MM.1S (cell line): Measurements from ENCODE around the gene ASPRV1.

Experiments
- DNase-seq: peaks from one replicate; pipeline ENCODE4 v3.0.0-alpha.2; 2015
- H2AFZ ChIP-seq: fragments of 300-600 bp; sonication (generic); 2 replicates; pipeline ENCODE4 v1.6.0; 2016; ENCODE audit warnings: antibody characterized with exemption, low read length
- H3F3A ChIP-seq: fragments of 300-600 bp; sonication (generic); 2 replicates; pipeline ENCODE4 v1.6.1; 2016; ENCODE audit warnings: mild to moderate bottlenecking, antibody characterized with exemption, low read length, moderate library complexity, mixed read lengths; ENCODE audit not compliant: insufficient read depth
- H3K27ac ChIP-seq: fragments of 300-600 bp; sonication (generic); 2 replicates; pipeline ENCODE4 v1.5.1; 2016; ENCODE audit warnings: mild to moderate bottlenecking, low read length
- H3K27me3 ChIP-seq: fragments of 300-600 bp; sonication (generic); replicated peaks from 2 replicates; pipeline ENCODE4 v1.6.0; 2016; ENCODE audit warnings: low read length; ENCODE audit not compliant: insufficient read depth
- H3K36me3 ChIP-seq: fragments of 300-600 bp; sonication (generic); replicated peaks from 2 replicates; pipeline ENCODE4 v1.6.1; 2016; ENCODE audit warnings: mild to moderate bottlenecking, low read length, mixed read lengths; ENCODE audit not compliant: insufficient read depth
- H3K4me1 ChIP-seq: fragments of 300-600 bp; sonication (generic); 2 replicates; pipeline ENCODE4 v1.6.1; 2016; ENCODE audit warnings: low read length, mixed read lengths
- H3K4me2 ChIP-seq: fragments of 300-600 bp; sonication (generic); 2 replicates; pipeline ENCODE4 v1.6.0; 2016; ENCODE audit warnings: low read depth, low read length
- H3K4me3 ChIP-seq: fragments of 300-600 bp; sonication (generic); 2 replicates; pipeline ENCODE4 v1.5.1; 2016; ENCODE audit warnings: low read length, mixed read lengths
- H3K79me2 ChIP-seq: fragments of 300-600 bp; sonication (generic); 2 replicates; pipeline ENCODE4 v1.6.1; 2016; ENCODE audit warnings: mixed run types, low read length, mixed read lengths
- H3K9ac ChIP-seq: fragments of 300-600 bp; sonication (generic); 2 replicates; pipeline ENCODE4 v1.6.1; 2016; ENCODE audit warnings: low read length, mixed read lengths
- H3K9me2 ChIP-seq: fragments of 300-600 bp; sonication (generic); replicated peaks from 2 replicates; pipeline ENCODE4 v1.6.1; 2016; ENCODE audit warnings: mild to moderate bottlenecking, low read length, mixed read lengths; ENCODE audit not compliant: insufficient read depth
- H3K9me3 ChIP-seq: fragments of 300-600 bp; sonication (generic); replicated peaks from 2 replicates; pipeline ENCODE4 v1.6.1; 2016; ENCODE audit warnings: mild to moderate bottlenecking, low read length, mixed read lengths; ENCODE audit not compliant: insufficient read depth
- H4K20me1 ChIP-seq: fragments of 300-600 bp; sonication (generic); 2 replicates; pipeline ENCODE4 v1.6.1; 2016; ENCODE audit warnings: mild to moderate bottlenecking, low read length, moderate library complexity, mixed read lengths; ENCODE audit not compliant: insufficient read depth
- CTCF ChIP-seq: fragments of 300-600 bp; sonication (generic); IDR thresholded peaks from 2 replicates; pipeline ENCODE4 v1.5.1; 2016; ENCODE audit warnings: antibody characterized with exemption, low read length, mixed read lengths
- EZH2 ChIP-seq: fragments of 300-600 bp; sonication (generic); optimal IDR thresholded peaks from 2 replicates; pipeline ENCODE3; 2017; ENCODE audit warnings: low read depth, mild to moderate bottlenecking, antibody characterized with exemption, low read length, mixed read lengths
- EZH2phosphoT487 ChIP-seq: fragments of 300-600 bp; sonication (generic); IDR thresholded peaks from 2 replicates; pipeline ENCODE4 v1.6.1; 2018; ENCODE audit warnings: antibody characterized with exemption, low read length

The ASPRV1 gene

DNA sequence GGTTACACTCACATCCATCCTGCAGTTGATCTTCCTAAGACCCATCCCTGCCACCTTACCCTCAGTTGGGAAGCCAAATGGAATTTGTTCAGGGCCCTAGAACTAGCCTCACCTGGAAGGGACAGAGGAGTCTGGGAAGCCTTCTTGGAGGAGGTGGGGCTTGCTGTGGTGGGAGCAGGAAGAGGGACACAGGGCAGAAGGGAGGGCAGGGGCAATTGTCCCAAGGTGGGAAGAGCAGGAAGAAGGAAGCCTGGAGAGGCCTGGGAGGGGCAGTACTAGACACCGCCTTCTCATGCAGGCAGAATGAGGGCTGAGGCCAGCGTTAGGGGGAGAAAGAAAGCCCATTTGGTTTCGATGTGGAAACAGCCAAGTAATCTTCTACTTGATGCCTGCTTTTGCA, 34.1 kb upstream of the ASPRV1 start:
- no peak overlapping the region for H3K9ac ChIP-seq
- no peak overlapping the region for H2AFZ ChIP-seq
- no peak for DNase-seq
- no peak overlapping the region for H3K27ac ChIP-seq
- H3K4me2 ChIP-seq, result no peak overlapping the region
- H3K4me1 ChIP-seq, result 0 out of 2 replicates have a peak, but pooled peaks cover 4% of the 10 kb centered on the region
- no peaks in the 10 kb centered on the region for H3K9me2 ChIP-seq
- H3F3A ChIP-seq, result no peaks in the 10 kb centered on the region
- TF ChIP-seq CTCF (no peak), EZH2 (no peak), EZH2phosphoT487 (no peak)
- H3K9me3 ChIP-seq, result no peaks in the 10 kb centered on the region
- H3K4me3 ChIP-seq, result no peak overlapping the region
- no peaks in the 10 kb centered on the region for H3K36me3 ChIP-seq
- no peaks in the 10 kb centered on the region for H3K27me3 ChIP-seq
- no peaks in the 10 kb centered on the region for H3K79me2 ChIP-seq
- H4K20me1 ChIP-seq, result no peaks in the 10 kb centered on the region

GRCh38 chr2:69994166-69994565, 32.7 kb upstream of the ASPRV1 start:
- Histone ChIP-seq H3K4me2 (no peak overlapping the region), H3K9ac (no peak overlapping the region), H2AFZ (no peak overlapping the region), H3K36me3 (no peaks in the 10 kb centered on the region), H3K27ac (no peak overlapping the region), H4K20me1 (no peaks in the 10 kb centered on the region), H3F3A (no peaks in the 10 kb centered on the region), H3K9me3 (no peaks in the 10 kb centered on the region), H3K27me3 (no peaks in the 10 kb centered on the region), H3K9me2 (no peaks in the 10 kb centered on the region), H3K4me3 (no peak overlapping the region), H3K79me2 (no peaks in the 10 kb centered on the region), H3K4me1 (0 out of 2 replicates have a peak, but pooled peaks cover 4% of the 10 kb centered on the region)
- no peak for DNase-seq
- TF ChIP-seq EZH2 (no peak), CTCF (no peak), EZH2phosphoT487 (no peak)

GRCh38 chr2:69993708-69994107, 32.3 kb upstream of the ASPRV1 start:
- no peaks in the 10 kb centered on the region for H3F3A ChIP-seq
- H3K4me3 ChIP-seq, result no peak overlapping the region
- H3K9me2 ChIP-seq, result no peaks in the 10 kb centered on the region
- H3K4me2 ChIP-seq, result no peak overlapping the region
- no peak overlapping the region for H2AFZ ChIP-seq
- H4K20me1 ChIP-seq, result no peaks in the 10 kb centered on the region
- H3K9me3 ChIP-seq, result no peaks in the 10 kb centered on the region
- 0 out of 2 replicates have a peak, but pooled peaks cover 4% of the 10 kb centered on the region for H3K4me1 ChIP-seq
- no peak for DNase-seq
- H3K27me3 ChIP-seq, result no peaks in the 10 kb centered on the region
- H3K9ac ChIP-seq, result no peak overlapping the region
- H3K36me3 ChIP-seq, result no peaks in the 10 kb centered on the region
- TF ChIP-seq EZH2phosphoT487 (no peak), EZH2 (no peak), CTCF (no peak)
- no peaks in the 10 kb centered on the region for H3K79me2 ChIP-seq
- no peak overlapping the region for H3K27ac ChIP-seq
